ENCODE measurements around the gene SLC22A12.

SLC22A12 gene

DNA sequence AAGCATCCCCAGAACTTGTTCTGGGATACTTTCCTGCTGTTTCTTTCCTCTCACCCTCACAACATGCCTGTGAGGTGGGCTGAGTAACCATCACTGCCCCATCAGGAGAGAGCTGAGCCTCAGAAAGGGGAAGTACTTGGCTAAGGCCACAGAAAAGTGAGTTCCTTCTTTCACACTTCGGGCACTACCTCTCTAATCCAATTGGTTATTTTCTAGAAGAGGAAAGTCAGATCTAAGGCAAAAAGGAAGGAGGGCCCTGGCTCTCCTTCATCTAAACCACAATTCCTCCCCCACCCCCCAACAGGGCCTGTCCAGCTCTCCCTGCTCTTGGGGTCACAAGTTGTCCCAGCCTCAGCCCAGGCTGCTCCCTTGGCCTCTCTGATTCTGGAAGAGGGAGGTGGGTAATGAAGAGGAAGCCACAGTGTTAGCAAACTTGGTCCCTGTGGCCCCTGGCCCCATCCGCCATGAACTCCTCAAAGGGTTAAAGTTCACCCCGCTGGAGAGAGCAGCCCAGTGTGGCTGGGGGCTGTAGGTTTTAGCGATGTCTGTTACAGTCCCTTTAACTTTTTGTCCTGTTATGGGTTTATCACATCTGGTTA is 34.0 kb downstream of the SLC22A12 start:
- DNase-seq (ENCODE audit: low read depth in 2 of 2) = no peak

DNA sequence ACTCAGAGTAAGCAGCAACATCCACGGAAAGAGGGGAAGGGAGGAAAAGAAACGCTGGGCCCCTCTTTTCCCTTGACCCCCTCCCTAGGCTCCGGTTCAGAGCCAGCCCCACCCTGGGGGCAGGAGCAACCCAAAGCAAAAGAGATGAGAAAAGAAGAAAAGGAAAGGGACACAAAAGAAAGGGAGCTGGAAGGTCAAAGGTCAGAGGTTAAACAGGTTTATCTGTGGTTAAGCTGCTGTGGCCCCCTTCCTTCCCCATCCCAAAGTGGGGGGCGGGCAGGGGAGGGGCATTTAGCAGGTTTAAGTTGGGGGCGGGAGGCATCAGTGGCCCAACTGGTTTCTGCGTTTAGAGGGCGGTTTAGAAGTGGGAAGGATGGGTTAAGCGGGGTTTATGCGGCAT is 35.6 kb downstream of the SLC22A12 start:
- no peak for DNase-seq (ENCODE audit: low read depth in 2 of 2)

DNA sequence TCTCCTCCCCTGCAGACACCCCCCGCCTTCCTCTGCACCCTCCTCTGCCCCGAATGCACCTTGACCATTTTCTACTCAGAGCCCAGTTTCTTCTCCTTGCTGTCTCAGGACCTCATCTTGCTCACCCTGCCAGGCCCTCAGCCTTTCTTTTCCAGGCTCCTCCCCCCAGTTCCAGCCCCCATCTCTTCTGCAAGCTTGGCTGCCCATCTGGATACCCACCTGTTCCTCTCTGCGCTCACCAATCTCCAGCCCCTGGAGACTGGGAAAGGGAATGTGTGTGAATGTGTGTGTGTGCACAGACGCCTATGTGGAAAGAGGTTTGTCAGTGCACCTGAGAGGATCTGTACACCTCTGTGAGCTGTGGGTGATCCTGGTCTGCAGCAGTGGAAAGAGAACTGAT is 36.4 kb downstream of the SLC22A12 start:
- DNase-seq (ENCODE audit: low read depth in 2 of 2) = no peak

DNA sequence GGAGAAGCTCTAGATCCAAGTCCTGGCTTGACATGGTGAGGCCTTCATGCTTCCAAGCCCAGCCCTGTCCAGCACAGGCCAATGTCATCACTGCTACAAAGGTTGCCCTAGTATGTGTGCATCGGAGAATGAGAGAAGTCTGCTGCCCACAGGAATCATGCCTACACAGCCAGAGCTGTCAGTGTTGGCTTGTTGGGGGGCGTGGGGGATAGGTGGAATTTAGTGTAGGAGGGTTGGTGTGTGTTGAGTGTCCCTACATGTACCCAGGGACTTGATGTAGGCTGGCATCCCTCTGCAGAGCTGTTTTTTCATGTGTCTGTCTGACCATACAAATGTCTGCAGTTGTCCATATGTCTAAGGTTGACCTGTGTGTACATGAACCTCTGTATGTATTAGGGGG is 37.6 kb downstream of the SLC22A12 start:
- DNase-seq (ENCODE audit: low read depth in 2 of 2) = no peak

DNA sequence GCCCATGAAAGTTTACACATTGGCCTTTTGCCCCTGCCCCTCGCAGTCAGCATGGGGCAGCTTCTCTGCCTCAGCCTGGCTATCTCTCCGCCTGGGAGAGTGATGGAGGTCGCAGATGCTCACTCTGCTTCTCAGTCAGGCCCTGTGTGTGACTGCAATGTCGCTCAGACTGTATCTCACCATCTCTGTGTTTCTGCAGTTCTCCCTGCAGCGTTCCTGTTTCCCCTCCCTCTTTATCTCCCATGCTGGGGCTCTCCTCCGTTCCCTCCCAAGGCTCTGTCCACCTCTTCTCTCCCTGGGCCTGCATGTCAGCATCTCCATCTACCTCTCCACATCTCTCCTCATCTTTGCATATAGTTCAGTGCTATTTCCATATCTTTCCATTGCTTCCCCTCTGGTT is 38.1 kb downstream of the SLC22A12 start:
- no peak for DNase-seq (ENCODE audit: low read depth in 2 of 2)

DNA sequence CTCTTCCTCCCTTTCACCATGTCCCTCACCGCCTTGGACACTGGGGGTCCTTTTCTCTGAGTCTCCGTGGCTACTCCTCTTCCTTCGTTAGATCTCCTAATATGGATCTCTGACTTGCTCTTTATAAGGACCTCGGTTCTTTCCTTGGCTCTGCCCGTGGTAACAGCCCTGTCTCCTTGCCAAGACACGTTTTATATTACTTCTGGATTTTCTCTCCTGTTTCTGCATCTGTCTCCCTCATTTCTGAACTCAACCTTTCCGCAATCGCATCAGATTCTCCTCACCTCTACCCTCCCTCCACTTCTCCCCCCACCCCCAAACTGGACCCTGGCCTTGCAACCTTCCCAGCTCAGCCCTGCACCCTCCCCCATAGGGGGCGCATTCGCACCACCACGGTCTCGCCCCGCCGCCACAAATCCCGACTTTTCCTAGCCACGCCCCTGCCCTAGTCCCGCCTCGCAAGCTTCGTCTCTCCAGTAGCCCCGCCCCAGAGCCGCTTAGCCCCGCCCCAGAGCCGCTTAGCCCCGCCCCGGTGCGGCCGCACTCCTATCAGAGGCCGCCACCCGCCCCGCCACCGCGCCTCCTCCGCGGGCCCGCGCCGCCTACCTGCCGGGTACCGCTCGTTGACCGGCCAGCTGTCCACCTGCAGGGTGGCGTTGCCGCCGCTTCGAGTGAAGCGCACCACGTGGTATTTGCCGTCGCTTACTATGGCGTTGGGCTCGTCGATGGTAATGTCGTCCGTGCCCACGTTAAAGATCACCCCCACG is 39.0 kb downstream of the SLC22A12 start:
- DNase-seq (ENCODE audit: low read depth in 2 of 2) = no peak

DNA sequence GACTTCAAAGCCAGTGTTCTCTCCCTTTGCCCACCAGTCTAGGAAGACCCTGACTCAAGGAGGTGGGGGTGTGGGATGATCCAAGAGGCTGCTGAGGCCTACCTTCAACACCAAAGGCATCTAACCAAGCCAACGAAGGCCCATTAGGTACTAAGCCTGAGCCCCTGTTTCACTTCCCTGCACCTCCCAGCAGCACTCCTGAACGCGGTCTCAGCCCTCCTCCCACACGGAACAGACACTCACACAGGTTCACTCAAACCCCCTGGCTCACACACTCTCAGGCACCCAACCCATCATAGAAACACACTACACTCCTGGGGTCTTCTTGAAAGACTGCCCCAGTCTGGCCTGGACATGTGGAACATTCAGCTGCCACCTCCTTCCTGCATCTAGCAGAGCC is 40.7 kb downstream of the SLC22A12 start:
- no peak for DNase-seq (ENCODE audit: low read depth in 2 of 2)

DNA sequence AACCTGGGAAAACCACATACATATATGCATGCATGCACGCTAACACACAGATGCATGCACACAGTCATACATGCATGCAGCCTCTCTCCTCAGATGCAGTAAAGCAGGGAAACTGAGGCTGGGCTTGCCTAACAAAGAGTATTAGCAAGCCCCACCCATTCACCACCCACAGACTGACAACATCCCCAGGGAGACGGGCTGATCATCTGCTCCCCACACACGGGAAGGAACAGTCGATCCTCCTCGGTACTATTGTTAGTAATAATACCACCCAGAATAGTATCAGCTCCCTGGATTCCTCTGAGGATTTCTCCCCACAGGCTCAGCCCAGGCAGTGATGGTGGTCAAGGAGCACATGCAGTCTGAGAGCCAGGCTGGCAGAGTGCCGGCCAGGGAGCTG is 41.2 kb downstream of the SLC22A12 start:
- DNase-seq (ENCODE audit: low read depth in 2 of 2) = no peak

DNA sequence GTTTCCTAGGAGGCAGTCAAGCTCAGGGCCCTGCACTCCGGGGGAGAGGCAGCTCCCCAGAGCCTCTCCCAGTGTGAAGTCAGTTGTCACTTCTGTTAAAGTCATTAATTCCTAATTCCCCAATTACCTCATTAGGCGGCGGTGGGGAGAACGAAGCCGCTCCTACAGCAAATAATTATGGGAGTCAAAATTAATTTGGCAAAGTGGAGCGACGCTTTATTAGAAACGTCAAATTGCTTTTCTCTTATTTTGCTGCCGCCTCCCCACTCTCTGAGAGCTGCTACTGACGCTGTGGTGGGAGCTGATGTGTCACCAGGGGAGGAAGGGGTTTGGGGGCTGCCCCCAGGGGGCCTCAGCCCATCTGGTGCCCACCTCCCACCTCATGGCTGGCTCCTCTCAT is 41.6 kb downstream of the SLC22A12 start:
- no peak for DNase-seq (ENCODE audit: low read depth in 2 of 2)

DNA sequence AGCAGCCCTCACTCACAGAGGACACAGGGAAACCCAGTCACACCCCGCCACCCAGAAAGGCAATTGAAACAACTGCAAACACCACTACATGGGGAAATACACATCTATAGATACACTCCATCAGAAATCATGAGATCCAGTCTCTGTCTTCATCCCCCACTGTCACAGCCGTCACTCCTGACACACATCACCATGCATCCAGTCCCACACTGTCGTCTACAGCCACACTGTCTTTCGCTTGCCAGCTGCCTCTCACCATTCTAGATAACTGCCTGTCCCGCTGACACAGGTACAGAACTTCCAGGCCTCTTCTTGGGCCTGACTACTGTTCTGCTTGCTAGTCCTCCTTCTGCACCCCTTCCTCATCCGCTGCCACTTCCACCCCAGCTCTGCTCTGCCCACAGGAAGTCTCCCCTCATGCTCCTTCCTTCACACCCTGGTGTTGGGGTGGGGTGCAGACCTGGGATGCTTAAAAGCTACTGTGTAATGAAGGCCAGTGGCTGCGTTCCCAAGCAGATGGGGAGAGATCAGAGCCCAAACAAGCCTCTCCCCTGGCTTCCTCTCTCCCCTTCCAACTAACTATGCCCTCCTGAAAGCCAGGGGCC is 42.6 kb downstream of the SLC22A12 start:
- DNase-seq (ENCODE audit: low read depth in 2 of 2) = no peak

DNA sequence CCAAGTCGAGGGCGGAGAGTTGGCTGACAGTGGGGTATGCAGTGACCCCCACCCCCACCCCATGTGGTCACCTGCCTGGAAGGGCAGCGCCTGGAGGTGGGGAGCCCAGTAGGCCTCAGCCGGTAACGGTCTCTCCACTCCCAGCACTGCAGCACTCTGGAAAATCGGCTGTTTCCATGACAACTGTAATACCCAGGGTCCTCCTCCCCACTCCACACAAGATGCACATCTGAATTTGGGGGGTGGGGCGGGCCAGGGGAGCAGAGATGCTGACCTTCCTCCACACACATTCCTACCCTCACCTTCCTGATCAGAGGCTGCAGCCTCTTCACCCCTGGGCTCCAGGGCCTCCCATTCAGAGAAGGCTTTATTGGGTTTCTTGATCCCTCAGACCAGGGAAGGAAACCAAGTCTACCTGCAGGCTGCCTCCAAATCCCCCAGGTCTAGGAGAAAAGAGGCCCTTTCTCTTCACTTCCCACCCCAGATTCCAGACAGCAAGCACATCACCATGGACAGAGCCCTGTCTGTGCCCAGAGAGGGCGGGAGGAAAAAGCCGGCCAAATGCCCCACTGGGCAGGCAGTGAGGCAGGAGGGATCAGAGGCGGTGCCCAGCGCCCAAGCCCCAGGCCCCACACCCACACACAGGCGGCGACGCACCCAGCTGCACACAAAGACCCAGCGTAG is 46.5 kb downstream of the SLC22A12 start:
- DNase-seq (ENCODE audit: low read depth in 2 of 2) = no peak

DNA sequence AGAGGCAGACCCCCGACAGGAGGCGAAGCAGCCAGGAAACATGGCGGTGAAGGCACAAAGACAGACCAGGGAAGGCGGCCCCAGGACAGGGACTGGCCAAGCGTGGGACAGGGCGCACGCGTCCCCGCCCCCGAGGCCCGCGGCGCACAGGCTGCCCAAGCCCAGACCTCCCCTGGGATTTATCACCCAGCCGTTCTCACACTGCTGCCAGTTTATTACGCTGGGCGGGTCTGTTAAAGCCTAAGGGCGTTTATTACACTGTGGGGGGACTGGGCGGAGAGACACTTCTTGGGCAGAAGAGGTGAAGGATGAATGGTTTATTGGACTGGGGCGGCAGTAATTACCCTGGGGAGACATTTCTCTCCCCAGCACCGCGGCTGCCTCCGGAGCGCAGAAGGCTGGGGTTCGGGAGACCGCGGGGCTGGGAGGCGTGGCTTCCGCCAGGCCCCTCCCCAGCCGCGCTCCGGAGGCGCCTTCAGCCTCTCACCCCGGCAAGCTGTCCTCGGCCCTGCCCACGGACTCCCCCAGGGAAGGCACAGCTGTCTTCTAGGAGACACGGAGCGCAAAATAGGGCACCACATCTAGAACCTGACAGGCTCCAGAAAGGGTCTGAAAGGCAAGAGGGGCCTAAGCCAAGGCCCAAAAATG is 47.1 kb downstream of the SLC22A12 start:
- no peak for DNase-seq (ENCODE audit: low read depth in 2 of 2)

DNA sequence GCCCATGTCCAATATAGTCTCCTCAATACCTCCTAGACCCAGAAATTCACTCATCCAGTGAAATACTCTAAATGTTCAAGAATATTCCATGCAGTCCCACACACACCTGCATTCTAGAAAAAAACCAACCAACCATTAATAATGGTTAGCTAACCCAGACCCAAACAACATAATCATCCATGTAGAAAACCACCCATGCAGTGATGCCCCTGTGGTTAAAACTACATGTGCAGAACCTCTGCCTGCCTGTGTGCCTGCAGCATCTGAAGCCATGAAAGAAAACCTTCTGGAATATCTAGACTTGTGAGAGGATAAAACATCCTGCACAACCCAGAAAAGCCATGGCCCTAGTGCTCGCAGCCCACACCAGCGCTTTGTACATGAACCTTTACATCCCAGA is 47.8 kb downstream of the SLC22A12 start:
- DNase-seq (ENCODE audit: low read depth in 2 of 2) = no peak

DNA sequence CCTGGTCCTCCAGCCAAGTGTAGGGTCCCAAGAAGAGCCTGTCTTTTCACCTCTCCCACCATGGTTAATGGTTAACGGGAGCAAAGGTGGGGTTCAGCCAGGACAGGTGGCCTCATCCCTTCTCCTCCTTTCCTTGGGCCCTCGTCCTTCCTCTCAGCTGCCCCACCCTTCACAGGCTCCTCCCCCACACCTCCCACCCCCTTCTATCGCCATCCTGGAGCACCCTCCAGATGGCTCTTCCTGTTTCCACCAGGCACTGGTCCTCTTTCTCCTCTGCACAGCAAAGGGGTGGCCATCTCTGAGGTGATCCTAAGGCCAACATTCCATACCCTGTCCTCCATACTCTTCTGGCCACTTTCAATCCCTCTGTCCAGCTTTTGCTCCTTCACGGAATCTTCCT is 48.9 kb downstream of the SLC22A12 start:
- DNase-seq (ENCODE audit: low read depth in 2 of 2) = no peak

DNA sequence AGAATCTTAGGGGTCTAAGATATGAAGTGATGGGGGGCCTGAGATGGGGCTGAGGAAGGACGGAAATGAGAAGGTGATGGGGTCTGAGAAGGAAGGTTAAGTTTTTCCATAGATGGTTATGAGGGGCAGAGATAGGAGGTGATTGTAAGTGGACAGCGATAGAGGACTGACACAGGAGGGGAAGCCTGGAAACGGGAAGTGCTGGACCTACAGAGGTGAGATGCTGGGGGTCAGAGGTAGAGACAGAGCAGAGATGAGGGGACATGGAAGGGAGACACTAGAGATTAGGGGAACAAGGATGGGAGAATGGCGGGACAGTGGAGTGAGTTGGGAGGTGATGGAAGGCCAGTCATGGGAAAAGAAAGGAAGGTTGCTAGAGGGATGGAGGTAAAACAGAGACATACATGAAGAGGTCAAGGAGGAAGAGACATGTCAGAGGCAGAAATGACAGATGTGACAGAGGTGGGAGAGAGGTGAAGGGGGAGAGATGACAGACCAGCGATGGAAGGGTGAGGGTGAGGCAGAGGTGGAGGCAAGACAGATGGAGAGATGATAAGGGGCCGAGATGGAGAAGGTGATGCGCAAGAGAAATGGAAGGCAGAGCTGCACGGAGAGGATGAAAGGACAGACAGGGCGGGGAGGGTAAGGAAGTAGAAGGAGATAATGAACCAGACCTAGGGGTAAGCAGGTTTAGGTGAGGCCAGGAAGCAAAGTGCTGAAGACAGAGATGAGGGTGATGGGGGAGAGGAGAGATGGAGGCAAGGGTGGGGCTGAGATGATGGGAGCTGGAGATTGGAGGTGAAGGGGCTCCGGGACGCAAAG is 50.8 kb downstream of the SLC22A12 start:
- no peak for DNase-seq (ENCODE audit: low read depth in 2 of 2)

DNA sequence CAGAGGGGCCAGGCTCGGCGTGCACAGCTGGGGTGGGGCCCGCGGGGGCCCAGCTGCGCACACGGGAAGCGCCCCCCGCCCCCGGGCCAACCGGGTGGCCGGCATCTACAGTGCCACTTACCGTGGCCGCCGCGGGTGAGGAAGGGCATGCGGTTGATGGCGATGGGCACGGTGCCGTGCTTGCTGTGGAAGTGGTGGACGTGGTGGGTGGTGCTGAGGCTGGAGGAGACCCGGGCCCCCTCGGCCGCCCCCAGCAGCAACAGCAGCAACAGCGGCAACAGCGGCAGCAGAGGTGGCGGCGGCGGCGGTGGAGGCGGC is 51.4 kb downstream of the SLC22A12 start:
- DNase-seq (ENCODE audit: low read depth in 2 of 2) = no peak

DNA sequence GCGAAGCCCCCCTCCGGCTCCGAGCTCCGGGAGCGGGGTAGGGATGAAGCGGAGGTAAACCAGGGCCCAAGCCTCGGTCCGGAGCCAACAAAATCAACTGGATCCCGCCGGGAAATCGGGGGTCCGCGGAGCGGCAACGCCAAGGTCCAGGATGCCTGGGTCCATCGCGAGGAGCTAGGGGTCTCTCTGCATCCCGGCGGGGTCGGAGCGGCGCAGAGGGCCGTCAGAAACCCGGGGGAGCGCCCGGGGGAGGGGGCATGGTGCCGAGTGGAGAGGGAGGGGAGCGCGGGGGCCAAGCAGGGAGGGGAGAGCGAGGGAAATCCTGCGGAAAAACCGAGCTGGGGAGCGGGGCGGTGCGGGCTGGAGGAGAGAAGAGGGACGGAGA is 51.8 kb downstream of the SLC22A12 start:
- DNase-seq (ENCODE audit: low read depth in 2 of 2) = no peak

DNA sequence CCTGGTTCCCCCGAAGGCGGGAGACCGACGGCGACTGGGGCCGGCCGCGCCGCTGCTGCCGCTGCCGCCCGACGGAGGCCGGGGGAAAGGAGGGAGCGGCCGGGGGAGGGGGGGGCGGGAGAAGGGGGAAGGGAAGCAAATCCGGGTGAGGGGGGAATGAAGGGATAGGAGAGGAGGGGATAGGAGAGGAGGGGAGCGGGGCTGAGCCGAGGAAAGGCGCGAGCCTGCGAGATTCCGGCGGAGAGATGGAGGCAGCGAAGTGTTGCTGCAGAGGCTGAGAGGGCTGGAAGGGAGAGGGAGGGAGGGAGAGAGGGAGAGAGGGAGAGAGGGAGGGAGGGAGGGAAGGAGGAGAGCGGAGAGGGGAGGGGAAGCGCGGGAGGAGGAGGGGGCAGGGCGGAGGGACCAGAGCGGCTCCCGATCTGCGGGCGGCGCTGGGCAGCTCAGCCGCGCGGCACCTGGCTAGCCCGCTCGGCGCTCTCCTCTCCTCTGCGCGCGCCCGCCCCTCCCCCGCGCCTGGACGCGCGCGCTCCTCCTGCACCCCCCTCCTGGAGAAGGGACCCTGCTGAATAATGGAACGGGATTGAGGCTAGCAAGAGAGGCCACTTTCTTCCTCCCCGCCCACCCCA is 52.3 kb downstream of the SLC22A12 start:
- DNase-seq (ENCODE audit: low read depth in 2 of 2) = no peak

DNA sequence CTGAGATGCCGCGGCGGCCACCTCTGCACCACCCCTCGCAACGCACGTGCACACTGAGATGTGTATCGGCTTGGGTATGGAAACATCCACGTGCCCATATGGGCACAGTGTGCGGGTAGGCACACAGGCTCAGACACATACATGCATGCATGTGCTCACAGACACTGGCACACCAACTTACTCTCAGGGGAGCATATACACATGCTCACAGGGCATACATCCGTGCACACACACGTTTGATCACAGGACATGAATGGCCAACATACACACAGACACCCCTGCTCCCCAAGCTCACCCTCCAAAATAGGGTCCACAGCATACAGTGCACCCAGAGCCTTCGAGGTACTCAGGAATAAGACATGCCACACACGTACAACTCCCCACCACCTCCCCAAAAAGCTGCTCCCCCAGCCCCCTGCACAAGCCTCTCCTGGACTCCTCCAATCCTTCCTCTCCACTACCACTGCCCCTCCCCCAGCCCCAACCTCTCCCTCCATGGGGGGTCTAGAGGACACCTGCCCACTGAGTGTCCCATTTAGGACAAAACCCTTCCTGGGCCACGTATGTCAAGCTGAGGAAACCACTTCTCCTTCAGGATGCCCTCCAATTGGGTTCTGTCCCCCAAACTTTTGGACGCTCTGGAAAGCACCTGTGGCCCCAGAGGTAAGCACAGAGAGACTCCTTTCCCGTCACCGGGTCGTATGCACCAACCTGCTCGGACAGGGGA is 53.1 kb downstream of the SLC22A12 start:
- no peak for DNase-seq (ENCODE audit: low read depth in 2 of 2)

DNA sequence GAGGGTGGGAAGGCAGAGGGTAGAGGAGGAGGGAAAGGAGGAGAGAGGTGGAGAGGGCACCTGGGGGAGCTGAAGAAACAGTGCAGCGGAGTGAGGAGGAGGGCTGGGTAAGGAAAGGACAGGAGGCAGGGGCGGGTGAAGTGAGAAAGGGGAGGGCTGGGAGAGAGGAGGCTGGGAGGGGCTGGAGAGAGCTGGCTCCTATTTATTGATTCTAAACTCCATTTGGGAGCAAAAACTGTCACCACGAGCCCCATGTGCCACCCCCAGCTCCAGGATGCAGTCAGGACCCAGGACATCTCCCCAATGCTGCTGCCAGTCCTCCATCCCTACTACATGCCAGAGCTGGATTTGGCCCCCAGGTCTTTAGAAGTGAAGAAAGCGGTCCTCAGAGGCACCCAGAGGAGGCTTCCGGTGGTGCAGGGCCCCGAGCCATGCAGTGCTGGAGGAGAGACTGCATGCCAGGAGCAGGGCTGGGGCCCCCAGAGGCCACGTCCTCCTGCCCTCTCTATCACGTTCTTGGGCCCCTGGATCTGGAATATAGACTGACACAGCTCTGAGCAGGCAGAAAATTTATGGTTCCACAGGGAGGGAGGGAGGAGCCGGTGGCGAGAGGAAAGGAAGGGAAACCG is 53.7 kb downstream of the SLC22A12 start:
- no peak for DNase-seq (ENCODE audit: low read depth in 2 of 2)
